GM21423 (cell line): ENCODE data around the gene KLHDC4.
A peak's percentile ranks its signal among the peaks of the same experiment; 100 is the strongest.

Experiments
- ATAC-seq: cut with Tn5 transposase; IDR thresholded peaks from one replicate; pipeline ENCODE4 v1.9.1; 2021; ENCODE audit warnings: mild to moderate bottlenecking, moderate library complexity; ENCODE audit not compliant: unreplicated experiment

The KLHDC4 gene

GRCh38 chr16:87702325-87702811, 63.4 kb downstream of the KLHDC4 start:
- peak; percentile 56 for ATAC-seq

GRCh38 chr16:87701505-87701921, 64.3 kb downstream of the KLHDC4 start:
- no peak for ATAC-seq

- no peak for ATAC-seq
These were observed 64.7 kb downstream of the KLHDC4 start for GRCh38 chr16:87701078-87701460.

GRCh38 chr16:87700406-87701077, 65.2 kb downstream of the KLHDC4 start:
- ATAC-seq: no peak

- no peak for ATAC-seq
These were observed 67.0 kb downstream of the KLHDC4 start for GRCh38 chr16:87698676-87699199.

- peak; percentile 27 for ATAC-seq
These were observed 67.5 kb downstream of the KLHDC4 start for GRCh38 chr16:87698241-87698640.

GRCh38 chr16:87697792-87698191, 68.0 kb downstream of the KLHDC4 start:
- no peak for ATAC-seq

GRCh38 chr16:87697256-87697655, 68.5 kb downstream of the KLHDC4 start:
- ATAC-seq: no peak

GRCh38 chr16:87696726-87697125, 69.1 kb downstream of the KLHDC4 start:
- no peak for ATAC-seq

- ATAC-seq: no peak
These were observed 70.3 kb downstream of the KLHDC4 start for GRCh38 chr16:87695534-87695933.

- ATAC-seq: no peak
These were observed 71.2 kb downstream of the KLHDC4 start for GRCh38 chr16:87694441-87695125.

GRCh38 chr16:87693827-87694226, 72.0 kb downstream of the KLHDC4 start:
- ATAC-seq: no peak

- no peak for ATAC-seq
These were observed 73.0 kb downstream of the KLHDC4 start for GRCh38 chr16:87692756-87693155.

GRCh38 chr16:87692176-87692575, 73.6 kb downstream of the KLHDC4 start:
- ATAC-seq: no peak

GRCh38 chr16:87691686-87692079, 74.1 kb downstream of the KLHDC4 start:
- no peak for ATAC-seq

- no peak for ATAC-seq
These were observed 74.7 kb downstream of the KLHDC4 start for GRCh38 chr16:87690911-87691685.

- ATAC-seq: no peak
These were observed 75.8 kb downstream of the KLHDC4 start for GRCh38 chr16:87689956-87690465.

- no peak for ATAC-seq
These were observed 76.6 kb downstream of the KLHDC4 start for GRCh38 chr16:87688876-87689815.

- no peak for ATAC-seq
These were observed 77.7 kb downstream of the KLHDC4 start for GRCh38 chr16:87687998-87688529.
